Hepatocyte (in vitro differentiated cells): Measurements from ENCODE around the gene CCDC112. TPM values are rescaled to one million over a fixed set of nuclear protein-coding genes. Genes with fewer than 3 reads are reported as not detected.

Source experiments
- DNase-seq: peaks from one replicate; pipeline ENCODE4 v3.0.0-alpha.2; 2016; ENCODE audit warnings: low spot score
- H2AFZ ChIP-seq: fragments of 200-600 bp; sonication (generic); 2 replicates; pipeline ENCODE4 v1.6.0; 2016; ENCODE audit warnings: antibody characterized with exemption, mild to moderate bottlenecking
- H3K27ac ChIP-seq: fragments of 200-600 bp; sonication (generic); 2 replicates; pipeline ENCODE4 v1.5.1; 2016; ENCODE audit warnings: mild to moderate bottlenecking
- H3K27me3 ChIP-seq: fragments of 200-600 bp; sonication (generic); 2 replicates; pipeline ENCODE4 v1.6.1; 2016
- H3K36me3 ChIP-seq: fragments of 200-600 bp; sonication (generic); replicated peaks from 2 replicates; pipeline ENCODE4 v1.5.1; 2016; ENCODE audit warnings: low read depth; ENCODE audit not compliant: insufficient read depth
- H3K4me1 ChIP-seq: fragments of 200-600 bp; sonication (generic); 2 replicates; pipeline ENCODE4 v1.5.1; 2016; ENCODE audit warnings: mild to moderate bottlenecking, moderate library complexity; ENCODE audit not compliant: insufficient read depth
- H3K4me2 ChIP-seq: fragments of 200-600 bp; sonication (generic); 2 replicates; pipeline ENCODE4 v1.6.0; 2016
- H3K4me3 ChIP-seq: fragments of 200-600 bp; sonication (generic); 2 replicates; pipeline ENCODE4 v1.5.1; 2016; ENCODE audit warnings: mild to moderate bottlenecking
- H3K79me2 ChIP-seq: fragments of 200-600 bp; sonication (generic); 2 replicates; pipeline ENCODE4 v1.6.0; 2017; ENCODE audit warnings: mild to moderate bottlenecking
- H3K9me2 ChIP-seq: fragments of 200-600 bp; sonication (generic); replicated peaks from 2 replicates; pipeline ENCODE4 v1.6.0; 2017; ENCODE audit warnings: mild to moderate bottlenecking; ENCODE audit not compliant: insufficient read depth
- H3K9me3 ChIP-seq: fragments of 200-600 bp; sonication (generic); 2 replicates; pipeline ENCODE4 v1.5.1; 2016; ENCODE audit warnings: low read depth, mild to moderate bottlenecking
- H4K20me1 ChIP-seq: fragments of 200-600 bp; sonication (generic); 2 replicates; pipeline ENCODE4 v1.6.0; 2016; ENCODE audit warnings: mild to moderate bottlenecking; ENCODE audit not compliant: insufficient read depth, poor library complexity, severe bottlenecking
- EZH2 ChIP-seq: fragments of 200-600 bp; sonication (generic); IDR thresholded peaks from 2 replicates; pipeline ENCODE4 v1.6.1; 2016; ENCODE audit warnings: antibody characterized with exemption, mild to moderate bottlenecking, borderline replicate concordance
- EZH2phosphoT487 ChIP-seq: fragments of 200-600 bp; sonication (generic); IDR thresholded peaks from one replicate; pipeline ENCODE4 v1.6.1; 2018; ENCODE audit warnings: antibody characterized with exemption, mild to moderate bottlenecking, low read depth, moderate library complexity; ENCODE audit not compliant: unreplicated experiment, severe bottlenecking
- WGBS: methylation state at CpG from one replicate; pipeline ENCODE4 v1.1.6; 2016; ENCODE audit warnings: low lambda C conversion rate; ENCODE audit errors: missing lambda C conversion rate; 5-methylcytosine and 5-hydroxymethylcytosine counted together
- polyA plus RNA-seq: library from polyadenylated mRNA; unstranded; fragments of >200 nt; fragmentation: Nextera tagmentation; extraction: Ambion mirVana; gene quantifications from 2 replicates; pipeline ENCODE4 v1.2.1, GENCODE V29; 2016
- small RNA-seq: library from RNA; depleted of rRNA; stranded (forward); fragments of <200 nt; gene quantifications from one replicate; pipeline ENCODE3, GENCODE V24; 2014
- total RNA-seq: library from RNA; depleted of rRNA; stranded (reverse); fragments of >200 nt; gene quantifications from 2 replicates; pipeline ENCODE4 v1.2.3, GENCODE V29; 2014
- TF ChIP-seq, protein P1 (sequence below): fragments of 200-600 bp; sonication (generic); IDR thresholded peaks from 2 replicates; pipeline ENCODE4 v1.5.1; 2016; ENCODE audit warnings: antibody characterized with exemption, mild to moderate bottlenecking; ENCODE audit not compliant: poor library complexity

The CCDC112 gene
- total and polyA plus RNA-seq, 2 experiments from 2014 or later: 3.7 to 4.2 TPM

DNA sequence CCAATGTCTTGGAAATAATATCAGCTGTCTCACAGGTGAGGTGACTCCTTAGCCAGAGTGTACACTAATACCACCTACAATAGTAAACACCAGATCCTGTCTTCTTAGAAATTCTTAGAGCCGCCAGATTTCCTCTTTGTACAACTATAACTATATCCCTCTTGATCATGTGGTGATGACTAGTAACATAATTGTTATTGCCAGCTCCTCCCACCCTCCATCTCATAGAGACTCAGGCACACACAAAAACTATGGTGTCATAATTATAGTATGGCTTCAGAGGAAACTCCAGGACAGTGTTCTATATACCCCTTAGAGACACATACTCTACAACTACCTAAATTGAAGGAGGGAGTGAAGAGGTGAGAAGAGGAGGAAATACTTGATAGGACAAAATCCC, 66.8 kb downstream of the CCDC112 start:
- H3K9me3 ChIP-seq: peaks cover 4% of the 10 kb centered on the region
- no peak overlapping the region for H2AFZ ChIP-seq
- H3K27me3 ChIP-seq: no peaks in the 10 kb centered on the region
- no peak overlapping the region for H3K4me3 ChIP-seq
- H3K4me1 ChIP-seq: no peaks in the 10 kb centered on the region
- no peak for DNase-seq
- H4K20me1 ChIP-seq: no peaks in the 10 kb centered on the region
- H3K36me3 ChIP-seq: no peaks in the 10 kb centered on the region
- no peaks in the 10 kb centered on the region for H3K9me2 ChIP-seq
- no peak overlapping the region for H3K27ac ChIP-seq
- whole genome bisulfite sequencing: 100% methylated on average over 1 of the region's 1 CpG
- TF ChIP-seq EZH2phosphoT487 (no peak), EZH2 (no peak)
- TF ChIP-seq, protein P1, sequence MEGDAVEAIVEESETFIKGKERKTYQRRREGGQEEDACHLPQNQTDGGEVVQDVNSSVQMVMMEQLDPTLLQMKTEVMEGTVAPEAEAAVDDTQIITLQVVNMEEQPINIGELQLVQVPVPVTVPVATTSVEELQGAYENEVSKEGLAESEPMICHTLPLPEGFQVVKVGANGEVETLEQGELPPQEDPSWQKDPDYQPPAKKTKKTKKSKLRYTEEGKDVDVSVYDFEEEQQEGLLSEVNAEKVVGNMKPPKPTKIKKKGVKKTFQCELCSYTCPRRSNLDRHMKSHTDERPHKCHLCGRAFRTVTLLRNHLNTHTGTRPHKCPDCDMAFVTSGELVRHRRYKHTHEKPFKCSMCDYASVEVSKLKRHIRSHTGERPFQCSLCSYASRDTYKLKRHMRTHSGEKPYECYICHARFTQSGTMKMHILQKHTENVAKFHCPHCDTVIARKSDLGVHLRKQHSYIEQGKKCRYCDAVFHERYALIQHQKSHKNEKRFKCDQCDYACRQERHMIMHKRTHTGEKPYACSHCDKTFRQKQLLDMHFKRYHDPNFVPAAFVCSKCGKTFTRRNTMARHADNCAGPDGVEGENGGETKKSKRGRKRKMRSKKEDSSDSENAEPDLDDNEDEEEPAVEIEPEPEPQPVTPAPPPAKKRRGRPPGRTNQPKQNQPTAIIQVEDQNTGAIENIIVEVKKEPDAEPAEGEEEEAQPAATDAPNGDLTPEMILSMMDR: no peak
- no peak overlapping the region for H3K4me2 ChIP-seq
- peaks cover 5% of the 10 kb centered on the region for H3K79me2 ChIP-seq

DNA sequence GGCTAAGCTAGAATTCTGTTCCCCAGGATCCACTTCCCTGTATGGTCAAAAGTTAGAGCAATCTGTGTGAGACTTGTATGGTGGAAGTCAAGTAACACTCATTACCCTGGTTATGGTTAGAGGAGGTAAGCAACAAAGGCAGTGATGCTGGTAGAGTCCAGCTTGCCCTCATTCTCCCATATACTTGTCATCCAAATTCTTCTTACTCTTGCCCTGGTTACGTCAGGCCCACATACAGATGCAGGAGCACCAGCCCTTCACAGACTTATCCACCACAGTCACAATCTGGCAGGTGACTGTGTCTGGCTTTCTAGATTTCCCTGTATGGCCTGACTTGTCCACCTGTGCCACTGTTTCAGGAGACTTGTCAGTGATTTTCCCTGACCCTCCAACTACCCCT, 69.2 kb downstream of the CCDC112 start:
- H3K79me2 ChIP-seq: no peaks in the 10 kb centered on the region
- no peak overlapping the region for H2AFZ ChIP-seq
- H3K4me1 ChIP-seq: no peaks in the 10 kb centered on the region
- no peaks in the 10 kb centered on the region for H4K20me1 ChIP-seq
- H3K27me3 ChIP-seq: no peaks in the 10 kb centered on the region
- no peaks in the 10 kb centered on the region for H3K9me3 ChIP-seq
- no peak overlapping the region for H3K27ac ChIP-seq
- H3K4me3 ChIP-seq: no peak overlapping the region
- H3K36me3 ChIP-seq: no peaks in the 10 kb centered on the region
- no peak for TF ChIP-seq EZH2
- no peak for TF ChIP-seq EZH2phosphoT487
- TF ChIP-seq, protein P1: no peak
- WGBS: 95% methylated on average over 1 of the region's 1 CpG
- no peak overlapping the region for H3K4me2 ChIP-seq
- no peaks in the 10 kb centered on the region for H3K9me2 ChIP-seq
- DNase-seq: no peak

Small RNA genes within 50 kb of the gene (small RNA-seq; reads per million reads assigned to genes)
- not detected for gene HMGN1P15

Other genes with a start within 250 kb of the CCDC112 start
- gene TRIM36, start 126.7 kb downstream of the CCDC112 start, total RNA-seq: 3.1 and 5.2 TPM in 2 replicates
- 1.3 and 2.0 TPM in 2 replicates for gene TRIM36, start 126.7 kb downstream of the CCDC112 start, polyA plus RNA-seq
- 14.1 and 16.8 TPM in 2 replicates for gene PGGT1B, start 33.8 kb downstream of the CCDC112 start, total RNA-seq
- gene PGGT1B, start 33.8 kb downstream of the CCDC112 start, polyA plus RNA-seq: 4.3 and 5.8 TPM in 2 replicates
- 24.6 and 27.0 TPM in 2 replicates for gene FEM1C, start 248.1 kb upstream of the CCDC112 start, total RNA-seq
- 7.7 and 10.7 TPM in 2 replicates for gene FEM1C, start 248.1 kb upstream of the CCDC112 start, polyA plus RNA-seq